Ectodermal cell (in vitro differentiated cells): Measurements from ENCODE around the gene TWNK.

ENCODE experiments used
- H3K27ac ChIP-seq: 2 replicates; pipeline ENCODE4 v1.7.0; 2013; ENCODE audit warnings: mild to moderate bottlenecking, low read depth, low read length; ENCODE audit not compliant: insufficient read depth, poor library complexity, severe bottlenecking
- H3K27me3 ChIP-seq: 2 replicates; pipeline ENCODE4 v1.7.0; 2013; ENCODE audit warnings: mild to moderate bottlenecking, low read length; ENCODE audit not compliant: insufficient read depth, control insufficient read depth, poor library complexity, severe bottlenecking
- H3K36me3 ChIP-seq: one replicate; pipeline ENCODE4 v1.7.0; 2013; ENCODE audit warnings: low read length; ENCODE audit not compliant: control insufficient read depth, insufficient read depth
- H3K4me1 ChIP-seq: one replicate; pipeline ENCODE4 v1.7.0; 2013; ENCODE audit warnings: low read length; ENCODE audit not compliant: control insufficient read depth, insufficient read depth
- H3K4me3 ChIP-seq: 2 replicates; pipeline ENCODE4 v1.7.0; 2013; ENCODE audit warnings: low read depth, low read length, control low read depth; ENCODE audit not compliant: insufficient read depth
- H3K9me3 ChIP-seq: 2 replicates; pipeline ENCODE4 v1.7.0; 2013; ENCODE audit warnings: mild to moderate bottlenecking, low read length, moderate library complexity; ENCODE audit not compliant: control insufficient read depth
- WGBS, 2 experiments: methylation state at CpG; one replicate each; pipeline ENCODE4 v1.1.7; 2013; ENCODE audit warnings: missing lambda C conversion rate in 2 of 2; 5-methylcytosine and 5-hydroxymethylcytosine counted together

Gene TWNK

GRCh38 chr10:101038484-101038883 is 51.1 kb downstream of the TWNK start:
- Histone ChIP-seq H3K4me1 (peaks cover 4% of the 10 kb centered on the region), H3K9me3 (no peaks in the 10 kb centered on the region), H3K36me3 (no peaks in the 10 kb centered on the region), H3K4me3 (no peak overlapping the region), H3K27ac (no peak overlapping the region), H3K27me3 (peaks cover 62% of the 10 kb centered on the region)
- 73 to 80% methylated on average over 5 of the region's 5 CpGs for WGBS, 2 experiments

- Histone ChIP-seq H3K36me3 (no peaks in the 10 kb centered on the region), H3K27ac (no peak overlapping the region), H3K9me3 (no peaks in the 10 kb centered on the region), H3K27me3 (peaks cover 62% of the 10 kb centered on the region), H3K4me1 (peaks cover 7% of the 10 kb centered on the region), H3K4me3 (no peak overlapping the region)
- WGBS, 2 experiments = 84 to 87% methylated on average over 3 of the region's 3 CpGs
These were observed 52.7 kb downstream of the TWNK start for GRCh38 chr10:101040061-101040460.

GRCh38 chr10:101040851-101041250 is 53.5 kb downstream of the TWNK start:
- no peaks in the 10 kb centered on the region for H3K9me3 ChIP-seq
- no peaks in the 10 kb centered on the region for H3K36me3 ChIP-seq
- WGBS, 2 experiments = 9 to 56% methylated on average over 1 to 2 of the region's 2 CpGs
- H3K4me1 ChIP-seq = peaks cover 7% of the 10 kb centered on the region
- no peak overlapping the region for H3K4me3 ChIP-seq
- H3K27me3 ChIP-seq = peaks cover 62% of the 10 kb centered on the region
- H3K27ac ChIP-seq = no peak overlapping the region

GRCh38 chr10:101041252-101041761 is 54.0 kb downstream of the TWNK start:
- Histone ChIP-seq H3K27ac (no peak overlapping the region), H3K4me3 (no peak overlapping the region), H3K27me3 (peaks cover 62% of the 10 kb centered on the region), H3K4me1 (peaks cover 7% of the 10 kb centered on the region), H3K9me3 (no peaks in the 10 kb centered on the region), H3K36me3 (no peaks in the 10 kb centered on the region)
- 33 to 35% methylated on average over 5 to 6 of the region's 6 CpGs for WGBS, 2 experiments

GRCh38 chr10:101042118-101042517 is 54.8 kb downstream of the TWNK start:
- H3K4me1 ChIP-seq = peaks cover 9% of the 10 kb centered on the region
- H3K27me3 ChIP-seq = peaks cover 63% of the 10 kb centered on the region
- whole genome bisulfite sequencing, 2 experiments = 87% methylated on average over 4 of the region's 4 CpGs
- H3K36me3 ChIP-seq = no peaks in the 10 kb centered on the region
- no peak overlapping the region for H3K27ac ChIP-seq
- no peaks in the 10 kb centered on the region for H3K9me3 ChIP-seq
- peak overlapping the region; percentile 31 for H3K4me3 ChIP-seq

- peaks cover 65% of the 10 kb centered on the region for H3K27me3 ChIP-seq
- WGBS, 2 experiments = 4% methylated on average over 40 of the region's 40 CpGs
- H3K36me3 ChIP-seq = no peaks in the 10 kb centered on the region
- H3K9me3 ChIP-seq = no peaks in the 10 kb centered on the region
- H3K4me3 ChIP-seq = peak overlapping the region; percentile 31
- no peak overlapping the region for H3K27ac ChIP-seq
- peaks cover 14% of the 10 kb centered on the region for H3K4me1 ChIP-seq
These were observed 55.5 kb downstream of the TWNK start for GRCh38 chr10:101042667-101043362.

GRCh38 chr10:101043363-101043707 is 56.0 kb downstream of the TWNK start:
- H3K4me1 ChIP-seq = peaks cover 14% of the 10 kb centered on the region
- no peaks in the 10 kb centered on the region for H3K9me3 ChIP-seq
- WGBS, 2 experiments = 31 to 34% methylated on average over 2 of the region's 2 CpGs
- H3K27me3 ChIP-seq = peaks cover 67% of the 10 kb centered on the region
- no peaks in the 10 kb centered on the region for H3K36me3 ChIP-seq
- H3K27ac ChIP-seq = no peak overlapping the region
- H3K4me3 ChIP-seq = peak overlapping the region; percentile 31
